Lower lobe of right lung (tissue), 2 donors: ENCODE results near the gene REXO1. TPM values are rescaled to one million over a fixed set of nuclear protein-coding genes. Genes with fewer than 3 reads are reported as not detected.
A peak's percentile ranks its signal among the peaks of the same experiment; 100 is the strongest.

Experiments
- ATAC-seq, 2 donors: fragments of 200-7000 bp; cut with Tn5 transposase; one replicate each; pipeline ENCODE4 v1.9.1; 2020 to 2022; ENCODE audit warnings: mild to moderate bottlenecking in 2 of 2, moderate library complexity in 2 of 2
- DNase-seq: peaks from one replicate; pipeline ENCODE4 v3.0.0-alpha.2; 2020
- H3K27ac ChIP-seq: fragments of 200-600 bp; one replicate; pipeline ENCODE4 v1.8.0; 2022
- H3K27me3 ChIP-seq: fragments of 200-600 bp; one replicate; pipeline ENCODE4 v1.8.0; 2022; ENCODE audit warnings: low read depth
- H3K36me3 ChIP-seq: fragments of 200-600 bp; one replicate; pipeline ENCODE4 v1.8.0; 2022; ENCODE audit warnings: mild to moderate bottlenecking
- H3K4me1 ChIP-seq: fragments of 200-600 bp; one replicate; pipeline ENCODE4 v1.8.0; 2022
- H3K4me3 ChIP-seq: fragments of 200-600 bp; one replicate; pipeline ENCODE4 v1.8.0; 2022; ENCODE audit warnings: mild to moderate bottlenecking
- H3K9me3 ChIP-seq: fragments of 200-600 bp; one replicate; pipeline ENCODE4 v1.8.0; 2022
- intact Hi-C: fragments of 100-400 bp; cut with DNase I; formaldehyde crosslinking; loops from one replicate; pipeline ENCODE4 v1.11.0; 2022
- microRNA-seq: library from miRNA; unstranded; fragments of <30 nt; microRNA quantifications from one replicate; pipeline ENCODE4 v1.2.0, GENCODE V29; 2020; ENCODE audit warnings: borderline number of aligned reads
- total RNA-seq: library from RNA; stranded (reverse); fragmentation: NEBNext Ultra II Directional; extraction: Animal tissue kit (Norgen Biotek cat#: 25700); gene quantifications from one replicate; pipeline ENCODE4 v1.2.1, GENCODE V29; 2021
- TF ChIP-seq, protein P1 (sequence below): fragments of 200-600 bp; IDR thresholded peaks from one replicate; pipeline ENCODE4 v1.8.0; 2022; ENCODE audit warnings: antibody characterized with exemption, mild to moderate bottlenecking
- donor health status: DM: no; HTN: yes; CAD: no; lungs with severe emphysema.

The REXO1 gene
- total RNA-seq, 1 donor from 2014 or later = 29.1 TPM

DNA sequence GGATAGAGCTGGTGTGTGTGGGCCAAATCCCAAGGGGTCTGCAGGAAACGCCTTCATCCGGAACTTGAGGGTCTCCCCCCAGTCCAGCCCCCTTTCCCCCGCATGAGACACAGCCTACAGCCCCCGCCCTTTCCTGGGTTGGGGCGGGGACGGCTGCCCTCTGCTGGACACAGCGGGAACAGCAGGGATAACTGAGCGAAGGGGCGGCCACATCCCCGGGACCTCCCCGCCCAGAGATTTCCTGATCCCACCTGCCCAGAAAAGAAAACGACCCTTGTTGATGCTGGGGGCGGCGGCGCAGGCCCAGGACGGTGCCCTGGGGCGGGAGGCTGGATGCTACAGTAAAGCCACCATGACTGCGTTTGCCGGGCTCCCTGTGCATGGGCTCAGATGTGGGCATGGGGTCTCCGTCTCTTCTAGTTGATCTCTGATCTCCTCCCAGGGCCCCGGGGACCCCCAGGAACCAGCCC lies 80.8 kb downstream of the REXO1 start:
- ATAC-seq = peak; percentile 74 to 79
- Histone ChIP-seq H3K27ac (no peak overlapping the region), H3K36me3 (no peaks in the 10 kb centered on the region), H3K4me3 (no peak overlapping the region), H3K27me3 (peaks cover 88% of the 10 kb centered on the region), H3K9me3 (peaks cover 12% of the 10 kb centered on the region), H3K4me1 (no peaks in the 10 kb centered on the region)
- intact Hi-C loops = no loop called here
- TF ChIP-seq, protein P1, sequence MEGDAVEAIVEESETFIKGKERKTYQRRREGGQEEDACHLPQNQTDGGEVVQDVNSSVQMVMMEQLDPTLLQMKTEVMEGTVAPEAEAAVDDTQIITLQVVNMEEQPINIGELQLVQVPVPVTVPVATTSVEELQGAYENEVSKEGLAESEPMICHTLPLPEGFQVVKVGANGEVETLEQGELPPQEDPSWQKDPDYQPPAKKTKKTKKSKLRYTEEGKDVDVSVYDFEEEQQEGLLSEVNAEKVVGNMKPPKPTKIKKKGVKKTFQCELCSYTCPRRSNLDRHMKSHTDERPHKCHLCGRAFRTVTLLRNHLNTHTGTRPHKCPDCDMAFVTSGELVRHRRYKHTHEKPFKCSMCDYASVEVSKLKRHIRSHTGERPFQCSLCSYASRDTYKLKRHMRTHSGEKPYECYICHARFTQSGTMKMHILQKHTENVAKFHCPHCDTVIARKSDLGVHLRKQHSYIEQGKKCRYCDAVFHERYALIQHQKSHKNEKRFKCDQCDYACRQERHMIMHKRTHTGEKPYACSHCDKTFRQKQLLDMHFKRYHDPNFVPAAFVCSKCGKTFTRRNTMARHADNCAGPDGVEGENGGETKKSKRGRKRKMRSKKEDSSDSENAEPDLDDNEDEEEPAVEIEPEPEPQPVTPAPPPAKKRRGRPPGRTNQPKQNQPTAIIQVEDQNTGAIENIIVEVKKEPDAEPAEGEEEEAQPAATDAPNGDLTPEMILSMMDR = peak; percentile 86
- no peak for DNase-seq

DNA sequence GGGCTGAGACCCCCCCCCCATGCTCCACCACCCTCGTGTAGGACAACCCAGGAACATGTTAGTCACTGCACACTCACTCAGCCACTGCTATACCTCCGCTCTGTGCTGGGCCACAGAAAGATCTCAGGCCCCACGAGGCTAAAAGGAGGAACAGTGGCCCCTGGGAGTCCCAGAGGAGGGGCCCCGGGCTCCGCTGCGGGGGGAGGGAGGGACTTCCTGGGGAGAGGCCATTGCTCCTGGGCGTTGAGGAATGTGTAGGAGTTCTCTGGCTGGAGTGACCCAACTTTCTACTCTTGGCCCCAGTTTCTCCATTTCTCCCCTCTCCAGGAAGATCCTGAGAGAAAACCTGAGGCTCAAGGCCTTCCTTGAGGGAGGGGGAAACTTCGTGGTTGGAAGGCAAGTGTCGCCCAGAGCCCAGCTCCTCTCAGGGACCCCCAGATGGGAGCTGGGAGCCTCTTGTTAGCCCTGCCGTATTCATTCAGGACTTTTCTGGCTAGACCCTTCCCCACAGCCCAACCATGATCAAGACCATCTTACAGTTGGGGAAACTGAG lies 81.4 kb downstream of the REXO1 start:
- H3K36me3 ChIP-seq = no peaks in the 10 kb centered on the region
- H3K9me3 ChIP-seq = peaks cover 12% of the 10 kb centered on the region
- DNase-seq = no peak
- no peaks in the 10 kb centered on the region for H3K4me1 ChIP-seq
- peaks cover 94% of the 10 kb centered on the region for H3K27me3 ChIP-seq
- no peak overlapping the region for H3K27ac ChIP-seq
- no peak overlapping the region for H3K4me3 ChIP-seq
- peak in 1 of 2 donors; percentile 6 for ATAC-seq
- intact Hi-C loops = no loop called here
- TF ChIP-seq, protein P1 = no peak

DNA sequence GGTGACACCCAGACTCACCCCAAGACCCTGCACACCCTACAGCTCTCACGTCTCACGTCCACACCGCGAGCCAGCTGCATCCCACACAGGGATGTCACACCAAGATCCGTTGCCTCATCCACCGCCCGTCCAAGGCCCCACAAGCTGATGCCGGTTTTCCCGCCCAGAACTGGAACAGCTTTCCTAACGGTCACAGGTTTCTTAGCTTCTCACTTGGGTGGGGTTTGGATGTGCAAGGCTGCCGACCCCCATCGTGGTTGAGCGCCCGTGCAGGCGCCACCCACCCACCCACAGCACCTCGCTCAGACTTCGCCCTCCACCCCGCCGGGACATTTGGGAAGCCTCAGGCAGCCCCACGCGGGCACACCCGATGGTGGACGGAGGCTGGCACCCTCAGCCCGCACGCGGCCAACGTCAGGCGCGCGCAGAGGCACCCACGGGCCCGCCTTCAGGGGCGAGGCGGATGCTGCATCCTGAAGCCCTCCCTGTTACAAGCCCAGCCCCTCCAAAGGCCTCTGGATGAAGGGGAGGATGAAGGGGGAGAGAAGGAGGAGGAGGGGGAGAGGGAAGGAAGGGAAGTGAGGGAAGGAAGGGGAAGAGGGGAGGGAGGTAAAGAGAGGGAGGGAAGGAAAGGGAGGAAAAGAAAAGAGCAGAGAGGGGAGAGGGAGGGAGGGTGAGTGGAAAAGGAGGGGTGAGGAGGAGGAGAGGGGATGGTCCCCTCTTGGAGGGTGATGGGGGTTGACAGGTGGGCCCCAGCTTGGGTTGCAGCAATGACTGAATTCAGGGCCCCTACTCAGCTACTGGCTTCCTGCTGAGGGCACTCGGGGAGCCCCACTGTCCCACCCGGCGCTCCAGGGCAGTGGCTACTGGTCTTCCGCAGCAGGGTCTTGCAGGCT lies 82.1 kb downstream of the REXO1 start:
- Histone ChIP-seq H3K27me3 (peaks cover 94% of the 10 kb centered on the region), H3K9me3 (peaks cover 7% of the 10 kb centered on the region), H3K27ac (no peak overlapping the region), H3K4me1 (no peaks in the 10 kb centered on the region), H3K4me3 (no peak overlapping the region), H3K36me3 (no peaks in the 10 kb centered on the region)
- TF ChIP-seq, protein P1 = no peak
- DNase-seq (no peak), ATAC-seq (no peak)
- intact Hi-C loops = no loop called here

Small RNAs within 50 kb of the gene (microRNA-seq; reads per million reads assigned to microRNA genes)
- not detected for gene MIR1909

Other genes with a start within 250 kb of the REXO1 start
- 164 TPM for gene UQCR11, start 243.0 kb downstream of the REXO1 start, total RNA-seq
- gene TCF3, start 195.9 kb downstream of the REXO1 start, total RNA-seq = 44.5 TPM
- not detected for gene ONECUT3, start 95.0 kb downstream of the REXO1 start, total RNA-seq
- gene ATP8B3, start 36.2 kb downstream of the REXO1 start, total RNA-seq = 2.1 TPM
- gene KLF16, start 15.1 kb upstream of the REXO1 start, total RNA-seq = 22.2 TPM
- gene ABHD17A, start 37.0 kb upstream of the REXO1 start, total RNA-seq = 76.4 TPM
- 6.2 TPM for gene ADAT3, start 56.9 kb upstream of the REXO1 start, total RNA-seq
- 65.0 TPM for gene SCAMP4, start 56.9 kb upstream of the REXO1 start, total RNA-seq
- gene CSNK1G2, start 92.7 kb upstream of the REXO1 start, total RNA-seq = 55.4 TPM
- 62.0 TPM for gene BTBD2, start 167.2 kb upstream of the REXO1 start, total RNA-seq
- gene MKNK2, start 202.8 kb upstream of the REXO1 start, total RNA-seq = 268 TPM
- 69.2 TPM for gene MOB3A, start 247.8 kb upstream of the REXO1 start, total RNA-seq
- gene IZUMO4, start 248.4 kb upstream of the REXO1 start, total RNA-seq = 7.4 TPM